K562 (cell line): ENCODE results near the gene TRPM4. TPM values are rescaled to one million over a fixed set of nuclear protein-coding genes. Genes with fewer than 3 reads are reported as not detected.

Source experiments
- CREB1 ChIP-seq, 2 experiments: sonication (generic) in 1 of 2; formaldehyde crosslinking in 1 of 2; IDR thresholded peaks; 2 replicates each; pipeline versions ENCODE4 v1.6.1 to v1.8.0; 2012 to 2022; ENCODE audit warnings: inconsistent platforms in 1 of 2, mild to moderate bottlenecking in 1 of 2, missing genetic modification reagents in 1 of 2, moderate library complexity in 1 of 2
- E4F1 ChIP-seq: fragments of 250-450 bp; sonication (Bioruptor Pico); IDR thresholded peaks from 2 replicates; pipeline ENCODE4 v1.5.0; 2021; ENCODE audit warnings: mild to moderate bottlenecking, borderline replicate concordance
- FOXP4 ChIP-seq: sonication (generic); formaldehyde crosslinking; IDR thresholded peaks from 2 replicates; pipeline ENCODE4 v1.8.0; 2022; ENCODE audit warnings: mild to moderate bottlenecking, missing genetic modification reagents, borderline replicate concordance
- HEY1 ChIP-seq: fragments of 250-450 bp; sonication (Bioruptor Pico); IDR thresholded peaks from 2 replicates; pipeline ENCODE4 v1.5.0; 2020; ENCODE audit warnings: mild to moderate bottlenecking, moderate library complexity, borderline replicate concordance
- HOXB6 ChIP-seq: fragments of 250-450 bp; sonication (Bioruptor Pico); IDR thresholded peaks from 2 replicates; pipeline ENCODE4 v1.5.1; 2022; ENCODE audit warnings: mild to moderate bottlenecking, borderline replicate concordance
- KDM5B ChIP-seq: fragments of 200-600 bp; sonication (generic); IDR thresholded peaks from 2 replicates; pipeline ENCODE4 v1.6.1; 2012; ENCODE audit warnings: low read depth, mild to moderate bottlenecking, moderate library complexity, low read length, control low read depth, inconsistent platforms; ENCODE audit not compliant: insufficient replicate concordance
- NFATC3 ChIP-seq: fragments of 450-650 bp; IDR thresholded peaks from 2 replicates; pipeline ENCODE4 v1.6.1; 2017; ENCODE audit warnings: mild to moderate bottlenecking
- POLR2AphosphoS5 ChIP-seq: IDR thresholded peaks from 2 replicates; pipeline ENCODE4 v1.6.1; 2011; ENCODE audit warnings: mild to moderate bottlenecking, low read depth, low read length, moderate library complexity; ENCODE audit not compliant: control insufficient read depth, insufficient read depth
- RB1 ChIP-seq: fragments of 450-650 bp; IDR thresholded peaks from 2 replicates; pipeline ENCODE4 v1.6.1; 2017; ENCODE audit warnings: low read depth, mild to moderate bottlenecking
- RCOR1 ChIP-seq, 2 experiments: IDR thresholded peaks; 2 replicates each; pipeline ENCODE4 v1.6.1; 2012; ENCODE audit warnings: low read depth in 2 of 2, low read length in 2 of 2, borderline replicate concordance in 1 of 2, improper control_type of control experiment in 1 of 2
- SIRT6 ChIP-seq: IDR thresholded peaks from one replicate; pipeline ENCODE4 v1.6.1; 2012; ENCODE audit warnings: low read depth, mild to moderate bottlenecking, control low read depth, inconsistent platforms, low read length, moderate library complexity
- SMARCA4 ChIP-seq: fragments of 450-650 bp; IDR thresholded peaks from 2 replicates; pipeline ENCODE4 v1.6.1; 2016
- SMARCC2 ChIP-seq: fragments of 450-650 bp; IDR thresholded peaks from 2 replicates; pipeline ENCODE4 v1.6.1; 2017; ENCODE audit warnings: antibody characterized with exemption, moderate library complexity, mild to moderate bottlenecking, low read depth
- ZBTB1 ChIP-seq: sonication (generic); formaldehyde crosslinking; IDR thresholded peaks from 2 replicates; pipeline ENCODE4 v1.8.1; 2023; ENCODE audit warnings: missing genetic modification reagents, low read depth, mild to moderate bottlenecking, borderline replicate concordance
- ZBTB11 ChIP-seq, 3 experiments: fragments of 200-800 bp in 1 of 3; fragments of 250-450 bp in 1 of 3; fragments of 450-650 bp in 1 of 3; sonication (Bioruptor Pico) in 1 of 3; sonication (Bioruptor generic) in 1 of 3; formaldehyde crosslinking in 1 of 3; IDR thresholded peaks; 2 replicates each; pipeline versions ENCODE4 v1.6.1 to v1.8.0; 2016 to 2022; ENCODE audit warnings: mild to moderate bottlenecking in 2 of 3, missing genetic modification characterization in 2 of 3, missing compliant biosample characterization in 1 of 3, moderate library complexity in 1 of 3
- ZNF253 ChIP-seq: fragments of 250-450 bp; sonication (Bioruptor Pico); conservative IDR thresholded peaks from 2 replicates; pipeline ENCODE4 v1.6.1; 2021; ENCODE audit warnings: mild to moderate bottlenecking
- ZNF274 ChIP-seq: IDR thresholded peaks from 2 replicates; pipeline ENCODE4 v1.6.1; 2011; ENCODE audit warnings: low read depth, mild to moderate bottlenecking, low read length, moderate library complexity, borderline replicate concordance
- ZNF354B ChIP-seq: fragments of 250-450 bp; sonication (Bioruptor Pico); IDR thresholded peaks from 2 replicates; pipeline ENCODE4 v1.4.0; 2020
- polyA plus RNA-seq, 8 experiments: library from polyadenylated mRNA; depleted of rRNA in 4 of 8; stranded (reverse) in 5 of 8; unstranded in 3 of 8; fragments of >200 nt; fragmentation: Nextera tagmentation in 2 of 8; fragmentation: Illumina TruSeq in 1 of 8; extraction: Ambion mirVana in 2 of 8; extraction: Trizol in 1 of 8; gene quantifications; 2 replicates each; pipeline versions ENCODE4 v1.2.1 to v1.2.3, GENCODE V29; 2011 to 2014; ENCODE audit warnings: inconsistent platforms in 1 of 8, missing spikeins in 1 of 8
- total RNA-seq, 7 experiments: library from RNA; depleted of rRNA in 6 of 7; stranded (reverse); fragments of >200 nt in 6 of 7; fragmentation: Illumina TruSeq in 2 of 7; extraction: Trizol in 2 of 7; gene quantifications; 2 replicates each; pipeline versions ENCODE4 v1.2.1 to v1.2.3, GENCODE V29; 2011 to 2021; ENCODE audit warnings: low replicate concordance in 1 of 7

The TRPM4 gene
- total and polyA plus RNA-seq, 9 of the 15 experiments (the other 6 are each of a cell fraction or from before 2014, with no cell fraction given): 6.5 to 45.4 (median 15.2) TPM

GRCh38 chr19:49118565-49119410 is 38.8 kb upstream of the TRPM4 start, which contains the start of gene C19orf73 (continued):
- TF ChIP-seq RCOR1 (IDR thresholded peaks at IDR 0.05; ENCODE audit: borderline replicate concordance in 1 of 2, low read depth in 2 of 2, low read length in 2 of 2) (peak in 1 of 2 experiments; percentile 33; a peak in 3 of 4 replicates), SMARCC2 (no peak), SIRT6 (no peak), ZNF354B (CRISPR knock-in tag) (no peak), NFATC3 (no peak), SMARCA4 (no peak), ZNF253 (CRISPR knock-in tag) (no peak), ZBTB1 (CRISPR knock-in tag) (peak; percentile 74; the same call in 1 of the 2 replicates), KDM5B (peak; percentile 67), HOXB6 (no peak), POLR2AphosphoS5 (0 out of 2 replicates have a peak, but pooled peaks have one; percentile 42), RB1 (no peak; the same call in 1 of the 2 replicates), ZBTB11 (CRISPR knock-in tag; IDR thresholded peaks at IDR 0.05) (no peak; a peak in 1 of 6 replicates), HEY1 (CRISPR knock-in tag) (no peak), CREB1 (IDR thresholded peaks at IDR 0.05) (0 out of 2 replicates have a peak, but pooled peaks have one; percentile 42), CREB1 (CRISPR knock-in tag; IDR thresholded peaks at IDR 0.05) (peak; percentile 77), FOXP4 (CRISPR knock-in tag) (no peak), ZNF274 (no peak), E4F1 (CRISPR knock-in tag) (no peak)
